Neural crest cell (in vitro differentiated cells): ENCODE data around the gene DNM1L. TPM values are rescaled to one million over a fixed set of nuclear protein-coding genes. Genes with fewer than 3 reads are reported as not detected.

Experiments used
- DNase-seq: peaks from one replicate; pipeline ENCODE4 v3.0.0; 2021; ENCODE audit warnings: low read depth, mixed read lengths, low spot score
- H3K27ac Mint-ChIP-seq: one replicate; pipeline ENCODE4 v1.8.0; 2021; ENCODE audit warnings: mild to moderate bottlenecking, mixed read lengths; ENCODE audit not compliant: unreplicated experiment
- H3K27me3 Mint-ChIP-seq: 2 replicates; pipeline ENCODE4 v1.8.0; 2021; ENCODE audit warnings: low read depth, mild to moderate bottlenecking, mixed read lengths
- H3K36me3 Mint-ChIP-seq: 2 replicates; pipeline ENCODE4 v1.8.0; 2021; ENCODE audit warnings: low read depth, mild to moderate bottlenecking, mixed read lengths
- H3K4me1 Mint-ChIP-seq: 2 replicates; pipeline ENCODE4 v1.8.0; 2021; ENCODE audit warnings: mixed read lengths
- H3K4me3 Mint-ChIP-seq: one replicate; pipeline ENCODE4 v1.8.0; 2021; ENCODE audit warnings: mild to moderate bottlenecking, mixed read lengths
- H3K9me3 Mint-ChIP-seq: 2 replicates; pipeline ENCODE4 v1.8.0; 2021; ENCODE audit warnings: mixed read lengths
- long read RNA-seq: library from polyadenylated mRNA; unstranded; transcript quantifications from one replicate; pipeline ENCODE4 v2.0.0, GENCODE V29; 2020
- total RNA-seq: library from RNA; stranded (reverse); gene quantifications from 2 replicates; pipeline ENCODE4 v1.2.1, GENCODE V29; 2021
- TF ChIP-seq, protein P1 (sequence below): fragments of 200-600 bp; sonication (generic); conservative IDR thresholded peaks from 2 replicates; pipeline ENCODE4 v1.5.0; 2021; ENCODE audit warnings: antibody characterized with exemption, mild to moderate bottlenecking

DNM1L gene
- total RNA-seq = 92.3 and 104 TPM in 2 replicates
- long read RNA-seq, full-length matches to known transcripts = 176 of 240 reads
- long read RNA-seq, partial matches to known transcripts = 46 of 240 reads
- long read RNA-seq, other reads (novel, unspliced or antisense) = 18 of 240 reads

DNA sequence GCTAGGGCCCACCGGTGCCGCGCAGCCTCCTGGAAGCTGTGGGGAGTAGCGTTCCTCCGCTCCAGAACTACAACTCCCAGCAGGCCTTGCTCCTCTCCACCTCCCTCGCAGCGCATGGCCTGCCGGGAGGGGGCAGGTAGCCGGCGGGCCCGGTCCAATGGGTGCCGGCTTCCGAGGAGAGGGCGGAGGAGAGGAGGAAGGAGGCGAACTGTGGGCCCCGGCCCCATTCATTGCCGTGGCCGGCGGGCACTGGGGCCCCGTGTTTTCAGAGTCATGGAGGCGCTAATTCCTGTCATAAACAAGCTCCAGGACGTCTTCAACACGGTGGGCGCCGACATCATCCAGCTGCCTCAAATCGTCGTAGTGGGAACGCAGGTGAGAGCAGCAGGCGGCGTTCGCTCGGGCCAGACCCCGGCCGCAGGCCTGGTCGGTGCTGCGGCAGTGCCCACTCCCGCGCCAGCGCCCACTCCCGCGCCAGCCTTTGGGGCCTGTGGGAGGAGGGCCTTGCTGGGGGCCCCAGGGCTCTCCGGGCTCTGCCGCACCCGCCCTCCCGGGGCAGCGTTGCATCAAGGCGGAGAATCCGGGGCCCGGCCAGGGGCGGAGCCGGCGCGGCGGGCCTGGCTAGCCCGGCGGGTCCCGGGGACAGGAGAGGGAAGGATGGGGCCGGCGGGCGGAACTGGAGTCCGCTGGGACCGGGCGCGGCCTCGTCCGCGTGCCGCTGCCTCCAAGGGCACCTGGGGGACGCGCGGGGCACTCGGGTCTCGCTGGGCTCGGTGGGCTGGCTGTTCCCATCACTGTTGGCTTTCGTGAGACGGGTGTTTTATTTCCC is at the start of gene DNM1L:
Gene DNM1L (plus strand): TSS at position 211 of the 829 bp plus-strand sequence. CDS start 63 bp downstream, at position 274.
- Mint-ChIP-seq H3K4me3 (peak within 1 kb of the TSS; percentile 93), H3K27me3 (no peaks in the 10 kb centered on the region), H3K9me3 (no peaks in the 10 kb centered on the region), H3K36me3 (peaks cover 2% of the 10 kb centered on the region), H3K27ac (peak within 1 kb of the TSS; percentile 91), H3K4me1 (peaks cover 20% of the 10 kb centered on the region)
- DNase-seq = peak; percentile 85
- TF ChIP-seq, protein P1, sequence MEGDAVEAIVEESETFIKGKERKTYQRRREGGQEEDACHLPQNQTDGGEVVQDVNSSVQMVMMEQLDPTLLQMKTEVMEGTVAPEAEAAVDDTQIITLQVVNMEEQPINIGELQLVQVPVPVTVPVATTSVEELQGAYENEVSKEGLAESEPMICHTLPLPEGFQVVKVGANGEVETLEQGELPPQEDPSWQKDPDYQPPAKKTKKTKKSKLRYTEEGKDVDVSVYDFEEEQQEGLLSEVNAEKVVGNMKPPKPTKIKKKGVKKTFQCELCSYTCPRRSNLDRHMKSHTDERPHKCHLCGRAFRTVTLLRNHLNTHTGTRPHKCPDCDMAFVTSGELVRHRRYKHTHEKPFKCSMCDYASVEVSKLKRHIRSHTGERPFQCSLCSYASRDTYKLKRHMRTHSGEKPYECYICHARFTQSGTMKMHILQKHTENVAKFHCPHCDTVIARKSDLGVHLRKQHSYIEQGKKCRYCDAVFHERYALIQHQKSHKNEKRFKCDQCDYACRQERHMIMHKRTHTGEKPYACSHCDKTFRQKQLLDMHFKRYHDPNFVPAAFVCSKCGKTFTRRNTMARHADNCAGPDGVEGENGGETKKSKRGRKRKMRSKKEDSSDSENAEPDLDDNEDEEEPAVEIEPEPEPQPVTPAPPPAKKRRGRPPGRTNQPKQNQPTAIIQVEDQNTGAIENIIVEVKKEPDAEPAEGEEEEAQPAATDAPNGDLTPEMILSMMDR = peak; percentile 17

DNA sequence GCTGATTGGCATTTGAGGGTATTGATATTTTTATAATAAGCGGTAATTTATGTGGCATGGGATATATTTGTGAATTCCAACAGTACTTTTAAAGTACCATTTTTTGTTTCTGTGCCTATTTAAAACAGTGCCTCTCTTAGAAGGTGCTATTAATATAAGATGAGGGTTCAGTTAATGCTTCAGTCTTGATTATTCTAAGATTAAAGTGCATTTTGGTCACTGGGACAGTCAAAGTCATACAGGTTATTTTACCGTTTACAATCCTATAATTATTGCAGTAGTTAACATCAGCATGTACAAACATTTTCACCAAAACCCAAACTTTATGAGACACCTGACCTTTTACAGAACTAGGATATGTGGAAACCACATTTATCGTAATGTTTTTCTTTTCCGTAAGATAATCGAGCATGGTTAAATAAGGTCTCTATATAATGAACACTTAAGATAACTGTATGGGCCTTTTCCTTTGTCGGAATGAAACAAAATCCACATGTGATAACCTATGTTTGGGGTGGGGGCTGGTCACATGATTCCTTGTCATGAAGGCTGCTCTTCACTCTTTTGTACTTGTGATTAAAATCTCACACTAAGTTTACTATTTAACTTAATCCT is 37.7 kb upstream of the DNM1L start:
- Mint-ChIP-seq H3K27ac (no peak overlapping the region), H3K27me3 (no peaks in the 10 kb centered on the region), H3K9me3 (no peaks in the 10 kb centered on the region), H3K4me3 (no peak overlapping the region), H3K4me1 (no peaks in the 10 kb centered on the region), H3K36me3 (peaks cover 19% of the 10 kb centered on the region)
- no peak for DNase-seq
- TF ChIP-seq, protein P1 = no peak

DNA sequence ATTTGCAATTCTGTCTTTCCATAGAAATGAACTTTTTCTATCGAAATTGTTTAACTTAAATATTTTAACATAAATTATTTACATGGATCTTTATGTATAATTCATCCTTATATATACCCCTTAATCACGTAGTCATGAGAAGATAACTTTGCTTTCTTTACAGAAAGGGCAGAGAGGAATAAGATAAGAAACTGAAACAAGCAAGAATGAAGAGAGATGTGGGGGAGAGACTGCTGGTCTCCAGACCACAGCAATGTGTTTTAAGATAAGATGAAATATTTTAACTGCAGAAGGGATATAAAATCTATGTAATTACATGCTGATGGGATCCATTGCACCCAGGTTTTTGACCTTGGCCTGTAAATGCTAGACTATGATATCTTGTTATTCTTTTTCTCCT is 34.7 kb upstream of the DNM1L start:
- Mint-ChIP-seq H3K36me3 (peaks cover 7% of the 10 kb centered on the region), H3K27me3 (no peaks in the 10 kb centered on the region), H3K27ac (no peak overlapping the region), H3K4me1 (no peaks in the 10 kb centered on the region), H3K4me3 (no peak overlapping the region), H3K9me3 (no peaks in the 10 kb centered on the region)
- no peak for DNase-seq
- TF ChIP-seq, protein P1 = no peak

DNA sequence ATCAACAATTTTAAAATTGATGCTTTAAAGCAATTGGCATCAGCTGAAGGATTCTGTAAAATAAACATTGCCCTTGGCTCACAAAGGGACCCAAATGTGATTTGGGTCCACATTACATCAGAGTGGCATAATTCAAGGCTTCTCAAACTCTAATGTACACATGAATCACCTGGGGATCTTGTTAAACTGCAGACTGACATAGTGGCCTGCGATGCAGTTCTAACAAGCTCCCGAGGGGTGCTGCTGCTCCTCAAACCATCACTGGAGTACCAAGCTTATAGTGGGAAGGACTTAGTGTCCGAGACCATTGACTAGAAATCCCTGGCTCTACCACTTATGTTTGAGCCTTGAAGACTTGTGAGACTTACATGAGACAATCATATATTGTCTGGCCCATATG is 31.8 kb upstream of the DNM1L start:
- Mint-ChIP-seq H3K36me3 (peaks cover 4% of the 10 kb centered on the region), H3K4me3 (no peak overlapping the region), H3K27me3 (no peaks in the 10 kb centered on the region), H3K27ac (no peak overlapping the region), H3K9me3 (no peaks in the 10 kb centered on the region), H3K4me1 (no peaks in the 10 kb centered on the region)
- TF ChIP-seq, protein P1 = no peak
- no peak for DNase-seq

DNA sequence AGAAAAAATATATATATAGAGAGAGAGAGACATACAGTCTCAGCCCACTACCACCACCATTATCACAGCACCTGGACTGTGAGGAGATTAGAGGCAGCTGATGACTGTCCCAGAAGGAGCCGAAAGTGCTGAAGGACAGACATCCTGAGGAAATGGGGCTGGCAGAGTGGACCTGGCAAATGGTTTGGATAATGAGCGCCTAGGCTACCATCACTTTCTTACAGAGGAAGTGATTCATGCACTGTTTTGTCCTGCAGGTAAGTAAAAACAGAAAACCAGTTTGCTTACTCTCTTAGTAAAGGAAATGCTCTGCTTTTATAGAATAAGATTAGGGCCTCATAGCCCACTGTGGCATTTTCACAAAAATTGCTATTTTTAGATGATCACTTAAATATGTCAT is 28.6 kb upstream of the DNM1L start:
- Mint-ChIP-seq H3K27ac (no peak overlapping the region), H3K4me1 (no peaks in the 10 kb centered on the region), H3K4me3 (no peak overlapping the region), H3K9me3 (peaks cover 5% of the 10 kb centered on the region), H3K36me3 (peaks cover 4% of the 10 kb centered on the region), H3K27me3 (no peaks in the 10 kb centered on the region)
- no peak for DNase-seq
- TF ChIP-seq, protein P1 = no peak
